Neural cell (in vitro differentiated cells): Measurements from ENCODE around the gene CSF1. TPM values are rescaled to one million over a fixed set of nuclear protein-coding genes. Genes with fewer than 3 reads are reported as not detected.

Experiments
- H2AFZ ChIP-seq: fragments of 200-600, 300-800 bp; sonication (generic), shearing (Covaris generic); 2 replicates; pipeline ENCODE4 v1.6.0; 2014; ENCODE audit warnings: low read depth, mild to moderate bottlenecking, antibody characterized with exemption, low read length, moderate library complexity
- H3F3A ChIP-seq: fragments of 200-600 bp; shearing (Covaris generic); 2 replicates; pipeline ENCODE4 v1.6.1; 2016; ENCODE audit warnings: mild to moderate bottlenecking, moderate library complexity, mixed read lengths, antibody characterized with exemption, low read length; ENCODE audit not compliant: insufficient read depth, poor library complexity, severe bottlenecking
- H3K27ac ChIP-seq: fragments of 200-600, 300-800 bp; sonication (generic), shearing (Covaris generic); 2 replicates; pipeline ENCODE4 v1.5.1; 2014; ENCODE audit warnings: mild to moderate bottlenecking, low read length, moderate library complexity
- H3K27me3 ChIP-seq: fragments of 300-800, 200-600 bp; sonication (generic), shearing (Covaris generic); 2 replicates; pipeline ENCODE4 v1.6.0; 2014; ENCODE audit warnings: mild to moderate bottlenecking, low read depth, low read length, moderate library complexity; ENCODE audit not compliant: insufficient read depth
- H3K36me3 ChIP-seq: fragments of 300-800, 200-600 bp; sonication (generic), shearing (Covaris generic); 2 replicates; pipeline ENCODE4 v1.5.1; 2014; ENCODE audit warnings: mild to moderate bottlenecking, antibody characterized with exemption, low read length, moderate library complexity; ENCODE audit not compliant: insufficient read depth
- H3K4me2 ChIP-seq: fragments of 300-800, 200-600 bp; sonication (generic), shearing (Covaris generic); 2 replicates; pipeline ENCODE4 v1.6.0; 2014; ENCODE audit warnings: mild to moderate bottlenecking, low read length
- H3K4me3 ChIP-seq: fragments of 300-800, 200-600 bp; sonication (generic), shearing (Covaris generic); 2 replicates; pipeline ENCODE4 v1.5.1; 2014; ENCODE audit warnings: mild to moderate bottlenecking, low read length, moderate library complexity
- H3K79me2 ChIP-seq: fragments of 200-600 bp; shearing (Covaris generic); replicated peaks from 2 replicates; pipeline ENCODE4 v1.6.0; 2014; ENCODE audit warnings: mild to moderate bottlenecking, low read length, moderate library complexity; ENCODE audit not compliant: insufficient read depth
- H3K9ac ChIP-seq: fragments of 300-800, 200-600 bp; sonication (generic), shearing (Covaris generic); 2 replicates; pipeline ENCODE4 v1.6.1; 2016; ENCODE audit warnings: mild to moderate bottlenecking, low read length, mixed read lengths
- H3K9me2 ChIP-seq: fragments of 200-600 bp; shearing (Covaris generic); 2 replicates; pipeline ENCODE4 v1.6.1; 2016; ENCODE audit warnings: mild to moderate bottlenecking, low read length, mixed read lengths; ENCODE audit not compliant: insufficient read depth
- H3K9me3 ChIP-seq: fragments of 200-600, 300-800 bp; sonication (generic), shearing (Covaris generic); 2 replicates; pipeline ENCODE4 v1.6.1; 2016; ENCODE audit warnings: mild to moderate bottlenecking, mixed run types, low read length, moderate library complexity, mixed read lengths
- H4K20me1 ChIP-seq: fragments of 200-600 bp; shearing (Covaris generic); 2 replicates; pipeline ENCODE4 v1.6.1; 2016; ENCODE audit warnings: mild to moderate bottlenecking, mixed run types; ENCODE audit not compliant: insufficient read depth
- EP300 ChIP-seq: fragments of 450-650 bp; conservative IDR thresholded peaks from 2 replicates; pipeline ENCODE4 v1.6.1; 2014; ENCODE audit warnings: antibody characterized with exemption, mild to moderate bottlenecking, moderate library complexity; ENCODE audit not compliant: poor library complexity, severe bottlenecking
- EZH2 ChIP-seq: fragments of 200-600, 300-800 bp; shearing (Covaris generic), sonication (generic); IDR thresholded peaks from 2 replicates; pipeline ENCODE4 v1.6.1; 2014; ENCODE audit warnings: antibody characterized with exemption, low read length, borderline replicate concordance, mild to moderate bottlenecking; ENCODE audit not compliant: insufficient read depth, poor library complexity, severe bottlenecking
- MXI1 ChIP-seq: fragments of 450-650 bp; conservative IDR thresholded peaks from 2 replicates; pipeline ENCODE4 v1.6.1; 2014; ENCODE audit warnings: antibody characterized with exemption, mild to moderate bottlenecking; ENCODE audit not compliant: poor library complexity, severe bottlenecking
- POLR2AphosphoS5 ChIP-seq: IDR thresholded peaks from 2 replicates; pipeline ENCODE4 v1.6.1; 2012
- RAD21 ChIP-seq: fragments of 450-650 bp; conservative IDR thresholded peaks from 2 replicates; pipeline ENCODE4 v1.6.1; 2014; ENCODE audit warnings: antibody characterized with exemption, mild to moderate bottlenecking, moderate library complexity
- SMC3 ChIP-seq: fragments of 450-650 bp; conservative IDR thresholded peaks from 2 replicates; pipeline ENCODE4 v1.6.1; 2014; ENCODE audit warnings: antibody characterized with exemption, mild to moderate bottlenecking, moderate library complexity; ENCODE audit not compliant: poor library complexity
- TAF1 ChIP-seq: IDR thresholded peaks from 2 replicates; pipeline ENCODE4 v1.6.1; 2012; ENCODE audit warnings: low read depth
- polyA plus RNA-seq: library from polyadenylated mRNA; depleted of rRNA; stranded (reverse); fragments of >200 nt; gene quantifications from 2 replicates; pipeline ENCODE4 v1.2.3, GENCODE V29; 2014
- TF ChIP-seq, protein P1 (sequence below): IDR thresholded peaks from 2 replicates; pipeline ENCODE4 v1.6.1; 2012; ENCODE audit warnings: borderline replicate concordance
- TF ChIP-seq, protein P2 (sequence below): fragments of 450-650 bp; IDR thresholded peaks from 2 replicates; pipeline ENCODE4 v1.5.1; 2014; ENCODE audit warnings: antibody characterized with exemption, mild to moderate bottlenecking, moderate library complexity; ENCODE audit not compliant: poor library complexity, severe bottlenecking

Gene CSF1
- polyA plus RNA-seq, 1 donor from 2014 or later: 0.30 TPM

GRCh38 chr1:109876617-109877316 lies 33.9 kb upstream of the CSF1 start:
- no peaks in the 10 kb centered on the region for H3K36me3 ChIP-seq
- no peak overlapping the region for H3K27ac ChIP-seq
- no peak overlapping the region for H3K9ac ChIP-seq
- no peaks in the 10 kb centered on the region for H4K20me1 ChIP-seq
- no peak overlapping the region for H3K4me3 ChIP-seq
- no peaks in the 10 kb centered on the region for H3K27me3 ChIP-seq
- no peak overlapping the region for H3K4me2 ChIP-seq
- no peaks in the 10 kb centered on the region for H3K9me3 ChIP-seq
- no peak overlapping the region for H2AFZ ChIP-seq
- no peaks in the 10 kb centered on the region for H3F3A ChIP-seq
- H3K79me2 ChIP-seq: no peaks in the 10 kb centered on the region
- no peaks in the 10 kb centered on the region for H3K9me2 ChIP-seq
- TF ChIP-seq POLR2AphosphoS5: no peak

- Histone ChIP-seq H3K9me2 (no peaks in the 10 kb centered on the region), H3K36me3 (no peaks in the 10 kb centered on the region), H2AFZ (no peak overlapping the region), H3K27me3 (no peaks in the 10 kb centered on the region), H3K9me3 (no peaks in the 10 kb centered on the region), H3K27ac (no peak overlapping the region), H3K79me2 (no peaks in the 10 kb centered on the region), H3F3A (no peaks in the 10 kb centered on the region), H3K4me3 (no peak overlapping the region), H3K9ac (no peak overlapping the region), H3K4me2 (no peak overlapping the region), H4K20me1 (no peaks in the 10 kb centered on the region)
- TF ChIP-seq, protein P1, sequence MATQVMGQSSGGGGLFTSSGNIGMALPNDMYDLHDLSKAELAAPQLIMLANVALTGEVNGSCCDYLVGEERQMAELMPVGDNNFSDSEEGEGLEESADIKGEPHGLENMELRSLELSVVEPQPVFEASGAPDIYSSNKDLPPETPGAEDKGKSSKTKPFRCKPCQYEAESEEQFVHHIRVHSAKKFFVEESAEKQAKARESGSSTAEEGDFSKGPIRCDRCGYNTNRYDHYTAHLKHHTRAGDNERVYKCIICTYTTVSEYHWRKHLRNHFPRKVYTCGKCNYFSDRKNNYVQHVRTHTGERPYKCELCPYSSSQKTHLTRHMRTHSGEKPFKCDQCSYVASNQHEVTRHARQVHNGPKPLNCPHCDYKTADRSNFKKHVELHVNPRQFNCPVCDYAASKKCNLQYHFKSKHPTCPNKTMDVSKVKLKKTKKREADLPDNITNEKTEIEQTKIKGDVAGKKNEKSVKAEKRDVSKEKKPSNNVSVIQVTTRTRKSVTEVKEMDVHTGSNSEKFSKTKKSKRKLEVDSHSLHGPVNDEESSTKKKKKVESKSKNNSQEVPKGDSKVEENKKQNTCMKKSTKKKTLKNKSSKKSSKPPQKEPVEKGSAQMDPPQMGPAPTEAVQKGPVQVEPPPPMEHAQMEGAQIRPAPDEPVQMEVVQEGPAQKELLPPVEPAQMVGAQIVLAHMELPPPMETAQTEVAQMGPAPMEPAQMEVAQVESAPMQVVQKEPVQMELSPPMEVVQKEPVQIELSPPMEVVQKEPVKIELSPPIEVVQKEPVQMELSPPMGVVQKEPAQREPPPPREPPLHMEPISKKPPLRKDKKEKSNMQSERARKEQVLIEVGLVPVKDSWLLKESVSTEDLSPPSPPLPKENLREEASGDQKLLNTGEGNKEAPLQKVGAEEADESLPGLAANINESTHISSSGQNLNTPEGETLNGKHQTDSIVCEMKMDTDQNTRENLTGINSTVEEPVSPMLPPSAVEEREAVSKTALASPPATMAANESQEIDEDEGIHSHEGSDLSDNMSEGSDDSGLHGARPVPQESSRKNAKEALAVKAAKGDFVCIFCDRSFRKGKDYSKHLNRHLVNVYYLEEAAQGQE: no peak
- TF ChIP-seq, protein P2, sequence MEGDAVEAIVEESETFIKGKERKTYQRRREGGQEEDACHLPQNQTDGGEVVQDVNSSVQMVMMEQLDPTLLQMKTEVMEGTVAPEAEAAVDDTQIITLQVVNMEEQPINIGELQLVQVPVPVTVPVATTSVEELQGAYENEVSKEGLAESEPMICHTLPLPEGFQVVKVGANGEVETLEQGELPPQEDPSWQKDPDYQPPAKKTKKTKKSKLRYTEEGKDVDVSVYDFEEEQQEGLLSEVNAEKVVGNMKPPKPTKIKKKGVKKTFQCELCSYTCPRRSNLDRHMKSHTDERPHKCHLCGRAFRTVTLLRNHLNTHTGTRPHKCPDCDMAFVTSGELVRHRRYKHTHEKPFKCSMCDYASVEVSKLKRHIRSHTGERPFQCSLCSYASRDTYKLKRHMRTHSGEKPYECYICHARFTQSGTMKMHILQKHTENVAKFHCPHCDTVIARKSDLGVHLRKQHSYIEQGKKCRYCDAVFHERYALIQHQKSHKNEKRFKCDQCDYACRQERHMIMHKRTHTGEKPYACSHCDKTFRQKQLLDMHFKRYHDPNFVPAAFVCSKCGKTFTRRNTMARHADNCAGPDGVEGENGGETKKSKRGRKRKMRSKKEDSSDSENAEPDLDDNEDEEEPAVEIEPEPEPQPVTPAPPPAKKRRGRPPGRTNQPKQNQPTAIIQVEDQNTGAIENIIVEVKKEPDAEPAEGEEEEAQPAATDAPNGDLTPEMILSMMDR: no peak
- TF ChIP-seq SMC3 (no peak), TAF1 (no peak), EP300 (no peak), EZH2 (no peak), RAD21 (no peak), POLR2AphosphoS5 (no peak), MXI1 (no peak)
Measured at GRCh38 chr1:109877317-109877771, 33.3 kb upstream of the CSF1 start.
